HG03066 (cell line): ENCODE measurements around the gene ZP4.
"Not testable (repeated sequence)": the region's sequence is repeated elsewhere in the genome, so short reads cannot be mapped to it uniquely, and the experiment has no call there.

Source experiments
- ATAC-seq: cut with Tn5 transposase; IDR thresholded peaks from one replicate; pipeline ENCODE4 v1.9.1; 2021; ENCODE audit warnings: low read depth; ENCODE audit not compliant: unreplicated experiment

The ZP4 gene

GRCh38 chr1:237878406-237878805, 12.3 kb downstream of the ZP4 start:
- no peak for ATAC-seq

GRCh38 chr1:237877631-237878030, 13.1 kb downstream of the ZP4 start:
- ATAC-seq = no peak

- ATAC-seq = no peak
Measured at GRCh38 chr1:237875291-237875690, 15.4 kb downstream of the ZP4 start.

- ATAC-seq = no peak
Measured at GRCh38 chr1:237873487-237874211, 17.1 kb downstream of the ZP4 start.

DNA sequence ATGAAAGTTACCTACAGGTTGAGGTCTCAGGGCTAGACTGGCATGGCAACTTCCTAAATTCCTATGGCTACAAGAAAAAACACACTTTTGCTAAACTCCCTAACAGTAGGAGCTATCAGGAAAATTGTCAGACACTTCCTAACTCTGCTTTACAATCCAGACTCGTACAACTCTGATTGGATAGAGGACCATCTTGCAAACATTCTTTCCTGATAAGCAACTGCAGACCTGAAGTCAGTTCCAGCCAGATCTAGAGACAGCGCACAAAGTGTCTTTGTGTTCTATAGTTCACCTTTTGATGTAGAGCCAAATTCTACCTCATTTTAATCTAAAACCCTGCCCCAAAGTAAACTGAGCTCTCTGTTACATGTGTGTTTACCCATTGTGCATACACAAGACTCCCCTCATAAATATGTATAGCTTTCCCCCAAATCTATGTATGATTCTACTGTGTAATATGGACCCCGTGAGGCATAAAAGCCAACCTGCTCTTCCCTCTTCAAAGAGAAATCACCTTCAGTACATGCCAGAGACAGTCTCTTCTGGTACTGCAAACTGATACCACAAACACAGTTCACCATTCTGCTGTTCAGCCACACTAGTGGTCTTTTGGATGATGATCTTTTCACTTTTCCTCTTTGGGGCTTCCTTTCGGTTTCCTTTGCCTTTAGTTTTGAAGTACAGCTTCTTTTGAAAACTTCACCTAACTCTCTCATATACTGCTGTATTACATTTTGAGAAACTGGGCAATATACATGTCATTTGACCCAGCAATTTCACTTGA, 21.7 kb downstream of the ZP4 start:
- no peak for ATAC-seq

GRCh38 chr1:237867380-237867888, 23.3 kb downstream of the ZP4 start:
- no peak for ATAC-seq

DNA sequence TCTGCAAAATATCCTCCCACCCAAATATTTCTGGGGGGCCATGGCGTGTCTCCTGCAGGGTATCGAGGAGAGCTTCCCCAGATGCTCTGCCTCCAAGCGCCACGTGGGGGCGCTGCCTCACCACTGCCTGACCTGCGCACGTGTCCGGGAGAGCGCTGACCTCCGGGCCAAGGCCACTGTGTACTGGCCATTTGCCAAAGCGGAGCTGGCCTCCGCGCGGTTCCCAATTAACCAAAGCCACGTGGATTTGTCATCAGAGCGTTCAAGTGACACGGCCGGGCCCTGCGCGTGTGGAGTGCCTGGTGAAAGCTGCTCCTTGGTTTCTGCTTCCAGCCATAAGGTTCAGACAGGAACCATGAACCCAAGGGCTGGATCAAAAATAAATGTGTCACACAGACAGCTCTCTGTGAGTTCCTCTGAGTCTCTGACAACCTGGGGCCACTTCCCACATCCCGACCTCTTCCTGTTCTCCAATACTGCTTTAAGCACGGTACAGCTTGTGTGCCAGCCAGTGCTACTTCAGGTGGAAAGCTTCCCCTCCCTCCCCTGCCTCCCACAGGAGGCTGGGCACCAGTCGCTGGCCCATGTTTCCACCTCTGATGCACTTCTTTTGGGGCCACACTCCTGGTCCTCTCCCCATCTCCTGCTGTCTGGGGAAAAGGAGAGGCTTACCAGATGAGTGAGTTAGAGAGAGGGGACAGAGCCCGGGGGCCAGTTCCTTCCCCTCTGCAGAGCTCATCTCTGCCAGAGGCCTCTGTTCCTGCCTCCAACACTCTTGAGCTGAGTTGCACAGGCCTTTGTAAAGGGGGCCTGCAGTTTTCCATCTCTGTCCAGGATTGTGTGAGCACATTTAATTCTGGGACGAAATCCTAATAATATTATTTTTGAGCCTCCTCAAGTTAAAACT, 26.1 kb downstream of the ZP4 start:
- peak; percentile 86 for ATAC-seq

DNA sequence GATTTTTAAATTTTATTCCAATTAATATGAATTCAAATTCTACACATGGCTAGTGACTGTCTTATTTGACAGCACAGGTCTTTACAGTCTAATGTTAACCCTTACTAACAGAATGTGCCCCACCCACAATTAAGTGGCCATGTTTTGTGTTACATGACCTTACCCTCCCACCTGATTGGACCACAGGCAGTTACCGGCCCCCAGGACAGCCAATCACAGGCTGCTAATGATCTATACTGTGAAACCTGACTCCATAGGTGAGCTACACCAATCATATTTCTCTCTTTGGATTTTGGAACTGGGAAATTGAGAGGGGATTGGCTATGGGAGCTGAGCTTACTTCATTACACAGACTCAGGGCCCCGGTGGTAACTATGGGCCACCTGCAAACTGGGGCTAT, 27.5 kb downstream of the ZP4 start:
- ATAC-seq = no peak

DNA sequence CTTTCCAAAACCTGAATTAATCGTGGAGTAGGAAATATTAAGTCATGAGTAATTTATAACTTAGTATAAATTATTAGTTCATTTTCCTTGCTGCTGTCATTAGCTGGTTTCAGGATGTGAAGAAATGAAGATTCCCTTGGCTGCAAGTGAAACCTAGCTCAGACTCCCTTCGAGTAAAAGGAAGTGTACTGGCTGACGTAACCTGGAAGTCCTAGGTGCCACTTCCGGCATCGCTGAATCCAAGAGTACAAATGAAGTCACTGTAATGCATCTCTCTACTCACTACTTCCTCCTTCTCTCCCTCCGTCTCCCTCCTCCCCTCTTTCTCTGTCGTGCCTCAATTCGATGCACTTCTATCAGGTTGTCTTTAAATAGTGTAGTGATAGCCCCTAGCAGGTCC, 28.8 kb downstream of the ZP4 start:
- no peak for ATAC-seq

DNA sequence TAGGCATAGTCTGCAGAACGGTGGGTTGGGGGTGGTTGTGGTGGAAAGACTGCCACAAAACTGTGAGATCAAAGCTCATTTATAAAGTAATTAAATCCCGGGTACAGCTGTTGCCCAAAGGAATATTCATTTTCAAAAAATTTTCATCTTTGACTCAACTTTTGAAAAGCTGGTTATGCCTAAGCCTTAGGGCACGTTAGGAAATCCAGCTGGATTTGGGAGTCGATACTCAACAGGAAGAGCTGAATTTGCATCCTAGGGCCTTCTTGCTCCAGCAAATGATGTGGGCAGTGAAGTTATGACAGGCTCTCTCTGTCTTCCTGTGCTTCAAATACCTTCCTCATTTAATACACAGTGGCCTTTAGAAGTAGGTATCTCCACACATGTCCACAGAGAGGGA, 31.7 kb downstream of the ZP4 start:
- no peak for ATAC-seq

DNA sequence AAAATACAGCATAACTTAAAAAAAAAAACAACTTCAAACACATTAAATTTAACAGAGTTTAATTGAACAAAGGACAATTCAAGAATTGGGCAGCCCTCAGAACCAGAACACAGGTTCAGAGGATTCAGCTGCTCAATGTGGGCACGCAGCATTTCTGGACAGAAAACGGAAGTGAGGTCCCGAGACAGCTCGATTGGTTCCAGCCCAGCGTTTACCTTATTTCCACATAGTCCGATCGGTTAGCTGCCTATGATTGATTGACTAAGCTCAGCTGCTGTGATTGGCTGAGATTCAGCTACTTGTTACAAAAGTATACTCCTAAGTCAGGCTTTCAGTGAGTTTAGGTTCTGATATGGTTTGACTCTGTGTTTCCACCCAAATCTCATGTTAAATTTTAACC, 33.3 kb downstream of the ZP4 start:
- ATAC-seq = no peak

DNA sequence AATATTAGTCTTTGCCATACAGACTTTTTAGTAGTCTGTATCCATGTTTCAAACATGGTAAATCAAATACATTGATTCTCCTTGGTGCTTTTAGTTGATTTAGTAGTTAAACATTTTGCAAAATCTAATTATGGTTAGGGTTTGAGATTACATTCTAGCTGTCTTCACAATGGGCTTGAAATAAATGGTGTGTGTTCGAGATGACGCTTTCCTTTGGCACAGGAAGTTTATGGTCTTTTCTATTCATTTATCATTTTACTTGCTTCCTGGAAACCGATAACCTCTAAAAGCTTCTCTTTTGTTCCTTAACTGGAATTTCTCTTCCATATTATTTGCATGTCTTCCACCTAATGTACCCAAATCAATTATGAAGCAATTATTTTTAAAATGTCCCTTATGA, 38.4 kb downstream of the ZP4 start:
- ATAC-seq = no peak

- no peak for ATAC-seq
Measured at GRCh38 chr1:237851210-237851845, 39.4 kb downstream of the ZP4 start.

DNA sequence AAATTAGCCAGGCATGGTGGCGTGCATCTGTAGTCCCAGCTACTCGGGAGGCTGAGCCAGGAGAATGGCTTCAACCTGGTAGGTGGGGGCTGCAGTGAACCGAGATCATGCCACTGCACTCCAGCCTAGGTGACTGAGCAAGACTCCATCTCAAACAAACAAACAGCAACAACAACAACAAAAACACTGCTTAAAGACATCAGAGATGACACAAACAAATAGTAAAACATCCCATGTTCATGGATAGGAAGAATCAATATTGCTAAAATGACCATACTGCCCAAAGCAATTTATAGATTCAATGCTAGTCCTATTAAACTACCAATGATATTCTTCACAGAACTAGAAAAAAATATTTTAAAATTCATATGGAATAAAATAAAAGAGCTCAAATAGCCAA, 47.2 kb downstream of the ZP4 start:
- not testable (repeated sequence) for ATAC-seq

DNA sequence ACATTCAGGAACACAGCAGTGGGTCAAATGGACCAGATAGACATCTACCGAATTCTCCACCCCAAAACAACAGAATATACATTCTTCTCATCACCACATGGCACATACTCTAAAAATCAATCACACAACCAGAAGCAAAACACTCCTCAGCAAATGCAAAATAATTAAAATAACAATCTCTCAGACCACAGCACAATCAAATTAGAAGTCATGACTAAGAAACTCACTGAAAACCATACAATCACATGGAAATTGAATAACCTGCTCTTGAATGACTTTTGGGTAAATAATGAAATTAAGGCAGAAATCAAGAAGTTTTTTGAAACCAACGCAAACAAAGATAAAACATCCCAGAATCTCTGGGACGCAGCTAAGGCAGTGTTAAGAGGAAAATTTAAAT, 49.2 kb downstream of the ZP4 start:
- no peak for ATAC-seq

DNA sequence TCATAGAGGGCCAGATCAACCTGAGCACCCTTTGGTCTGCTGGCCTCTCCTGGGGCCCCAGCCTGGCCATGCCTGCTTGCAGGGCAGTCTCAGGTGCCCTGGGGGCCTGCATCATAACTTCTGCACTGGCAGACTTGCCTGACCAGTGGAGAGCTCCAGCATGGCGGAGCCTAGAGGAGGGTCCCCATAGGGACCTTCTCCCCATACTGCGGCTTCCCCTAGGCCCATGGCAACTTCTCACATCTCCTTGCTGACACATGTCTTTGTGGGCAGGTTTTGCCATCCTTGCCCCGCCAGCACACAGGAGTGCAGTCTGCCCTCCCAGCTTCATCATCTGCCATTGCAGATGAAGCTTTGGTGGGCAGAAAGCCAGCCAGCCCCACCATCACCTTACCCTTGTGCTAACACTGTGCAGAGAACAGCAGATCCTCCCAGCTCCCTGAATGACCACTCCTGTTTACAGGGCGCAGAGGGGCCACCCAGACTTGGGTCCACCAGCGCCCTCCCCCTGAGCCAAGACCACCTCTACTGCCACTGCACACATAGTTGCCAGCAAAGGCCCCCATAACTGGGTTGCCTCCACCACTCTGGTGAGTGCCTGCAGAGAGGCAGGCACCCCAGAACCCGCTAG, 51.7 kb downstream of the ZP4 start:
- no peak for ATAC-seq

- ATAC-seq = no peak
Measured at GRCh38 chr1:237838320-237838719, 52.4 kb downstream of the ZP4 start.

- no peak for ATAC-seq
Measured at GRCh38 chr1:237834461-237834860, 56.3 kb downstream of the ZP4 start.

DNA sequence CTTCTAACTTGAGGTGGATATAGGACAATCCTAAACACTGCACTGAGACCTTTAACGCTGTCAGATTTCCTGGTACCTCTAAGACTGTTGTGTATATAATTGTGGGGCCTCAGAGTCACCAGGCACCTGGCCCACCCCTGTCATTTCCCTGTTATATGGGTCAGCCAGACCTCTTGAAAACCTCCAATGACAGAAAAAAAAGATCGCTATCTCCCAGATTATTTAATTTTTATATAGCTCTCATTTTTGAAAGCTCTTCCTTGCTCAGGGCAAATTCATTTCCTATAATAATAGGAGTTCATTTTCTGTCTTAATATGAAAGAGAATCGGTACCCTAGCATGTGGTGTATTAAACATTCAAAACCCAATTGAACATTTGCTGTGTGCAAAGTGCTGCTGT, 56.7 kb downstream of the ZP4 start:
- ATAC-seq = no peak

DNA sequence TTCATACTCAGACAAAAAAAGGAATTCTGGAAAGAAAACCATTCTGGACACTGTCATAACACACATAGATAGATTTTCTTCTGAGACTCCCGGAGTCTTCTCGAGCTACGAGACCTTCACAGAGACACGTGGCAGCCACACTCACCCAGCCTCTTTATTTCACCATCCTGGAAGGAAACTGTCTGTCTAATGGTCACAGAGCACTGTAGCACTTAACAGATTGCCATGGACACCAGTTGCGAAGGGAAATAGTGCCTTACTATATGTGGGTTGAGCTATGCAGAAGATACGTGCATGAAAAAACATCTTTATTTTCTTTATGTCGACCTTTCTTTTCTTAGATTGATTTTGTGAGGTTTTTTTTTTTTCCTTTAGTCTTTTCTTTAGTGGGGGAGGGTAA, 57.9 kb downstream of the ZP4 start:
- no peak for ATAC-seq
